Small intestine (tissue), 7 donors: ENCODE measurements around the gene LENEP. TPM values are rescaled to one million over a fixed set of nuclear protein-coding genes. Genes with fewer than 3 reads are reported as not detected.

ENCODE experiments used
- DNase-seq, 2 donors: peaks; one replicate each; pipeline versions ENCODE4 v3.0.0 to v3.0.0-alpha.2; 2013
- FAIRE-seq: peaks from 2 replicates; lab custom pipeline; 2012; peaks lifted over from hg19 to GRCh38; lab: Jason Lieb, UNC
- H3K27ac ChIP-seq, 3 donors: one replicate each; pipeline ENCODE4 v1.5.1; 2013; ENCODE audit warnings: low read length in 2 of 3, mild to moderate bottlenecking in 2 of 3, control low read depth in 1 of 3, inconsistent platforms in 1 of 3, low read depth in 1 of 3, moderate library complexity in 1 of 3
- H3K27me3 ChIP-seq, 3 donors: one replicate each; pipeline ENCODE4 v1.6.1; 2013; ENCODE audit warnings: low read length in 3 of 3, inconsistent platforms in 1 of 3; ENCODE audit not compliant: control insufficient read depth in 3 of 3, insufficient read depth in 3 of 3
- H3K36me3 ChIP-seq, 3 donors: one replicate each; pipeline ENCODE4 v1.6.1; 2013; ENCODE audit warnings: low read length in 3 of 3, inconsistent platforms in 1 of 3, low read depth in 1 of 3, mild to moderate bottlenecking in 1 of 3, moderate library complexity in 1 of 3; ENCODE audit not compliant: control insufficient read depth in 3 of 3, insufficient read depth in 2 of 3
- H3K4me1 ChIP-seq, 3 donors: one replicate each; pipeline ENCODE4 v1.6.1; 2013; ENCODE audit warnings: low read length in 2 of 3, inconsistent platforms in 1 of 3, low read depth in 1 of 3, mild to moderate bottlenecking in 1 of 3, moderate library complexity in 1 of 3; ENCODE audit not compliant: control insufficient read depth in 3 of 3, insufficient read depth in 2 of 3
- H3K4me3 ChIP-seq, 3 donors: one replicate each; pipeline ENCODE4 v1.5.1; 2013; ENCODE audit warnings: low read length in 3 of 3, control low read depth in 1 of 3, inconsistent platforms in 1 of 3, low read depth in 1 of 3, mild to moderate bottlenecking in 1 of 3, moderate library complexity in 1 of 3
- H3K9me3 ChIP-seq, 2 donors: one replicate each; pipeline ENCODE4 v1.6.1; 2013; ENCODE audit warnings: low read depth in 1 of 2, low read length in 1 of 2; ENCODE audit not compliant: control insufficient read depth in 2 of 2, insufficient read depth in 1 of 2
- WGBS, 3 donors: extraction: QIAGEN DNeasy Blood & Tissue Kit; methylation state at CpG; one replicate each; pipeline ENCODE4 v1.1.7; 2013; 5-methylcytosine and 5-hydroxymethylcytosine counted together
- polyA plus RNA-seq, 4 donors: library from polyadenylated mRNA; stranded (reverse) in 3 of 4; unstranded in 1 of 4; fragments of 200-250 nt in 3 of 4; fragments of 120-200 nt in 1 of 4; gene quantifications; one replicate each; pipeline versions ENCODE4 v1.2.1 to v1.2.3, GENCODE V29; 2013
- donor health status: healthy with polysubstance abuse.
- donor health status: control.
- donor health status: control.
- donor health status: Bipolar disorder and iron deficiency.
- donor health status: healthy.

LENEP gene
- polyA plus RNA-seq, 4 donors: 0.64 TPM; not detected in 3

GRCh38 chr1:154996966-154997701, 3.7 kb downstream of the LENEP start:
- no peak for DNase-seq
- WGBS, 3 donors: 81 to 86% (median 84%) methylated on average over 15 of the region's 15 CpGs
- no peaks in the 10 kb centered on the region for H3K9me3 ChIP-seq
- no peak for FAIRE-seq
- H3K4me1 ChIP-seq: peaks cover 1 to 20% (median 3%) of the 10 kb centered on the region in 3 donors
- no peak overlapping the region for H3K4me3 ChIP-seq
- H3K27ac ChIP-seq: no peak overlapping the region
- peaks cover 0 to 13% (median 4%) of the 10 kb centered on the region in 3 donors for H3K36me3 ChIP-seq
- H3K27me3 ChIP-seq: no peaks in the 10 kb centered on the region

GRCh38 chr1:154998201-154998780, 4.9 kb downstream of the LENEP start:
- H3K27me3 ChIP-seq: no peaks in the 10 kb centered on the region
- H3K4me3 ChIP-seq: no peak overlapping the region
- peaks cover 1 to 20% (median 3%) of the 10 kb centered on the region in 3 donors for H3K4me1 ChIP-seq
- peaks cover 0 to 4% (median 0%) of the 10 kb centered on the region in 3 donors for H3K36me3 ChIP-seq
- no peak for DNase-seq
- no peaks in the 10 kb centered on the region for H3K9me3 ChIP-seq
- FAIRE-seq: no peak
- WGBS, 3 donors: 71 to 74% (median 71%) methylated on average over 15 to 16 of the region's 16 CpGs
- no peak overlapping the region for H3K27ac ChIP-seq

GRCh38 chr1:154998818-154999570, 5.6 kb downstream of the LENEP start:
- Histone ChIP-seq H3K4me3 (peak overlapping the region; percentile 16 to 78 (median 77)), H3K36me3 (no peaks in the 10 kb centered on the region), H3K27ac (peak overlapping the region; percentile 49 to 97 (median 51)), H3K27me3 (no peaks in the 10 kb centered on the region), H3K9me3 (no peaks in the 10 kb centered on the region), H3K4me1 (peaks cover 1 to 20% (median 3%) of the 10 kb centered on the region in 3 donors)
- FAIRE-seq: no peak
- peak; percentile 70 to 80 for DNase-seq
- 10 to 11% (median 11%) methylated on average over 40 of the region's 40 CpGs for WGBS, 3 donors

- no peak for FAIRE-seq
- H3K9me3 ChIP-seq: no peaks in the 10 kb centered on the region
- peaks cover 1 to 24% (median 8%) of the 10 kb centered on the region in 3 donors for H3K4me1 ChIP-seq
- peak; percentile 60 to 78 for DNase-seq
- peaks cover 0 to 8% (median 0%) of the 10 kb centered on the region in 3 donors for H3K36me3 ChIP-seq
- WGBS, 3 donors: 2 to 5% (median 3%) methylated on average over 37 to 50 of the region's 50 CpGs
- peak overlapping the region; percentile 70 to 78 (median 77) for H3K4me3 ChIP-seq
- peak overlapping the region; percentile 91 to 97 (median 94) for H3K27ac ChIP-seq
- H3K27me3 ChIP-seq: no peaks in the 10 kb centered on the region
These were observed 6.4 kb downstream of the LENEP start for GRCh38 chr1:154999571-155000410.

GRCh38 chr1:155000411-155000725, 7.0 kb downstream of the LENEP start:
- Histone ChIP-seq H3K9me3 (no peaks in the 10 kb centered on the region), H3K36me3 (peaks cover 0 to 12% (median 0%) of the 10 kb centered on the region in 3 donors), H3K4me1 (peaks cover 1 to 28% (median 13%) of the 10 kb centered on the region in 3 donors), H3K27me3 (no peaks in the 10 kb centered on the region), H3K27ac (peak overlapping the region; percentile 91 to 97 (median 94)), H3K4me3 (peak overlapping the region; percentile 70 to 78 (median 77))
- no peak for DNase-seq
- FAIRE-seq: no peak
- WGBS, 3 donors: 1 to 3% (median 2%) methylated on average over 7 to 11 of the region's 13 CpGs

GRCh38 chr1:155000726-155001424, 7.5 kb downstream of the LENEP start:
- no peaks in the 10 kb centered on the region for H3K9me3 ChIP-seq
- H3K36me3 ChIP-seq: peaks cover 0 to 17% (median 0%) of the 10 kb centered on the region in 3 donors
- peak overlapping the region; percentile 91 to 97 (median 94) for H3K27ac ChIP-seq
- DNase-seq (peak; percentile 96 to 99), FAIRE-seq (no peak)
- 0 to 1% (median 1%) methylated on average over 33 to 43 of the region's 43 CpGs for WGBS, 3 donors
- peak overlapping the region; percentile 70 to 78 (median 77) for H3K4me3 ChIP-seq
- peaks cover 3 to 33% (median 18%) of the 10 kb centered on the region in 3 donors for H3K4me1 ChIP-seq
- H3K27me3 ChIP-seq: no peaks in the 10 kb centered on the region

- Histone ChIP-seq H3K9me3 (no peaks in the 10 kb centered on the region), H3K4me1 (peaks cover 8 to 37% (median 21%) of the 10 kb centered on the region in 3 donors), H3K36me3 (peaks cover 0 to 22% (median 0%) of the 10 kb centered on the region in 3 donors), H3K27ac (peak overlapping the region; percentile 91 to 97 (median 94)), H3K4me3 (peak overlapping the region; percentile 70 to 78 (median 77)), H3K27me3 (no peaks in the 10 kb centered on the region)
- DNase-seq (no peak), FAIRE-seq (no peak)
- 0 to 1% (median 0%) methylated on average over 11 of the region's 11 CpGs for WGBS, 3 donors
These were observed 8.0 kb downstream of the LENEP start for GRCh38 chr1:155001425-155001674.
